ENCODE results near the gene WASL.
"Not testable (repeated sequence)": the region's sequence is repeated elsewhere in the genome, so short reads cannot be mapped to it uniquely, and the experiment has no call there.

The WASL gene

DNA sequence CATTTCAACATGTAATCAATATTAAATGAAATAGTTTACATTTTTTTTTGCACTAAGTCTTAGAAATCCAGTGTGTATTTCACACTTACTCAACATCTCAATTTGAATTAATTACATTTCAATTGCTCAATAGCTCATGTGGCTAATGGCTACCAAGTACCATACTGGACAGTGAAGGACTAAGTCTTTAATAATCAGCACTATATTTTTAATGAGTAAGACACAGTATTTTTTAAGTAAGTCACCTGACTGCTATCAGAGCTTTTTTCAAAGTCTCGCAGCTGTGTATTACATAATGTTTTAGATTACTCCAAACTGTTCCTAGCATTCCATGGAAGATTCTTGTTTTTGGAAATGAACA, 19.6 kb downstream of the WASL start:
- no peak for DNase-seq

DNA sequence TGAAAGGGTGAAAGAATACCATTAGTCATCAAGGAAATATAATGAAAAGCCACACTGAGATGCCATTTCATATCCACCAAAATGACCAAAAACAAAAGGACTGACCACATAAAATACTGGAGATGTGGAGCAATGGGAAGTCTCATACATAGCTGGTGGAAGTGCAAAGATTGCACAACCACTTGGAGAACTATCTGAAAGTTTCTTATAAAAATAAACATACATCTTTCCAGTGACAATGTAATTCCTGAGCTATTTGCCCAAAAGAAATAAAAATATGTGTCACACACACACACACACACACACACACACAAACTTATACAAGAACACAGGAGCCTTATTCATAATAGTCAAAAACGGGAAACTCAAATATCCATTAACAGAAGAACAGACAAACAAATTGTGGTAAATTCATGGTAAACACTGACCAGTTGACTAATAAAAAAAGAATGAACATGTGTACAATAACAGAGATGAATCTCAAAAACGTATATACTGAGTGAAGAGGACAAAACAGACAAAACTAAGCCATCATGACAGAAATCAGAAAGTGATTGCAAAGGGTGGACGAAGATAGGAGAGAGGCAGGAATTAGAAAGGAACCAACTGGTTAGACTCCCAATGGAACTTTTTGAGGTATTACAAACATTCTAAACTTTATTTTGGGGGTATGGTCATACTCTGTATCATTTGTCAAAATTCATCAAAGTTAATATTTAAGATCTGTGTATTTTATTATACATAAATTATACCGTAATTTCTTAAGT, 21.5 kb downstream of the WASL start:
- DNase-seq = no peak

DNA sequence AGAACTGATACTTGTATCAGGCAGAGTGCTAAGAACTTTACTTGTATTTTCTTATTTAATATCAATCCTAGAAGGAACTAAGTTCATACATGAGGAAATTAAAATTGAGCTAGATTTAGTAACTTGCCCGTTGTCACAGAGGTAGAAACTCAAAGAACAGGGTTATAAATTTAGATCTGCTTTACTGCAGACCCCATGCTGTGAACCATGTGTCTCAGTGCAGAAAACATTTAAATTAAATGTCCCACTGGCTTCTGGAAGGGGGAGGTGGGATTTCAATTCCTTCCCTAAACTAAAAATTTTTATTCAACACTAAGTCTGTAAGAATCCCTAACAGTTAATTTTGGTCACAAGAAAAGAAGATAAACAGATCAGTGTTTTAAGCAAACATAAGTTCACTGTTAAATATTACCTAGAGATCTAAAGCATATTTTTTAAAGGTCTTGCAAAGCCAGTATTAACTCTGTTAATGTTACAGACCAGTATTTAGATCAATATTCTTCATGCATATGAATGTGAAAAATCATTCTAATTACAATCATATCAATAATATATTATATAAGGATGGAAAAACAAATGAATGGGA, 23.1 kb downstream of the WASL start:
- no peak for DNase-seq

- DNase-seq = no peak
Measured at GRCh38 chr7:123724817-123725253, 24.0 kb downstream of the WASL start.

GRCh38 chr7:123723913-123724312, 24.9 kb downstream of the WASL start:
- DNase-seq = no peak

DNA sequence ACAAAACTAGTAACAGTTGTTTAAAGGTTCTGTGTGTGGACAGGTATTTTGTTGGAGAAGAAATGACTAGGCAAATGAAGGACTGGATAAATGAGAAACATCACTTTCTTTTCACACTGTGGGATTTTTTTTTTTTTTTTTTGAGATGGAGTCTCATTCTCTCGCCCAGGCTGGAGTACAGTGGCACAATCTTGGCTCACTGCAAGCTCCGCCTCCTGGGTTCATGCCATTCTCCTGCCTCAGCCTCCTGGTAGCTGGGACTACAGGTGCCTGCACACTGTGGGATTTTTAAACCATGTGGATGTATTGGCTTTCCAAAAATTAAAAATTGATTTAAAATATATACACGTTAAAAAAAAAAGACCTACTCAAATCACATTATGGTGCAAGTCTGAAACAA, 28.3 kb downstream of the WASL start:
- not testable (repeated sequence) for DNase-seq

- DNase-seq = no peak
Measured at GRCh38 chr7:123719197-123719721, 29.5 kb downstream of the WASL start.

- no peak for DNase-seq
Measured at GRCh38 chr7:123718773-123719172, 30.0 kb downstream of the WASL start.

DNA sequence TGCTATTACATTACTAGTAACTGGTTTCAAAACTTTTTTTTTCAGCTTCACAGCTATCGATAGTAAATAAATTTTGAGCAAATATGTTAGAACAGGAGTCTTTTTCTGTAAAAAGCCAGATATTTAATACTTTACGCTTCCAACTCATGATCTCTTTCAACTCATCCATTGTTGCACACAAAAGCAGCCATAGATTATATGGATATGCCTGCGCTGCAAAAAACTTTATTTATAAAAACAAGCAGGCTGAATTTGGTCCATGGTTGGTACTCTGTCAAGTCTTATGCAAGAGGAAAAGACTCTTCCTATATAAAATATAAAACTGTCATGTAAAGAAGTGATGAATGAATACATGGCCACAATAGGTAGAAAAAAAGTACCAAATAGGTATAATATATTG, 31.1 kb downstream of the WASL start:
- no peak for DNase-seq

DNA sequence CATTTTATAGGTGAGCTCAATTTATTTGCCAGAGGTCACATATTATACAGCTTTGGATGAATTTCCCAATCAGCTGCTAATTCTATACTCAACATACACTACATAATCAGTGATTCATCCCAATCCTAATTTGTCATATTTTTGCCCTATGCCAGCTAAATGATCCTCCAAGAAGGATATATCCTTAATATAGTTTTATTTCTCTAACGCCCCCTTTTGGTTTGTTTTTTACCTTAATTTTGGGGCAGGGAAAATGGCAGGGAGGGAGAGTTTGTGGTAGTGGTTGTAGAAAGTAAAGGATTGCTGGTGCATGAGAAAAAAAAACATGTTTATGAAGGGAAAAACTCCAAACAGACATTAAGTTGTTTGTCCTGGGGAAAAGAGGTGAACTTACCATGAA, 31.9 kb downstream of the WASL start:
- DNase-seq = no peak

- no peak for DNase-seq
Measured at GRCh38 chr7:123715799-123716198, 33.0 kb downstream of the WASL start.

GRCh38 chr7:123715198-123715597, 33.6 kb downstream of the WASL start:
- DNase-seq = no peak

GRCh38 chr7:123714296-123715080, 34.3 kb downstream of the WASL start:
- no peak for DNase-seq

- DNase-seq = no peak
Measured at GRCh38 chr7:123712619-123713018, 36.2 kb downstream of the WASL start.

GRCh38 chr7:123711832-123712293, 36.9 kb downstream of the WASL start:
- no peak for DNase-seq

GRCh38 chr7:123710683-123711082, 38.1 kb downstream of the WASL start:
- no peak for DNase-seq

- DNase-seq = no peak
Measured at GRCh38 chr7:123709525-123709924, 39.3 kb downstream of the WASL start.

- no peak for DNase-seq
Measured at GRCh38 chr7:123705211-123705901, 43.4 kb downstream of the WASL start.

- no peak for DNase-seq
Measured at GRCh38 chr7:123695944-123696677, 52.7 kb downstream of the WASL start.

- no peak for DNase-seq
Measured at GRCh38 chr7:123692471-123692877, 56.3 kb downstream of the WASL start.

- no peak for DNase-seq
Measured at GRCh38 chr7:123690550-123690949, 58.3 kb downstream of the WASL start.

GRCh38 chr7:123689250-123689649, 59.6 kb downstream of the WASL start:
- no peak for DNase-seq
